CD14-positive monocyte (primary cell): ENCODE measurements around the gene SLC9A9. TPM values are rescaled to one million over a fixed set of nuclear protein-coding genes. Genes with fewer than 3 reads are reported as not detected.

ENCODE experiments used
- DNase-seq, 3 donors: peaks; one replicate each; pipeline ENCODE4 v3.0.0-alpha.2; 2011 to 2022
- H2AFZ ChIP-seq: 2 replicates; pipeline ENCODE4 v1.6.0; 2012; ENCODE audit warnings: mild to moderate bottlenecking, low read depth, low read length, inconsistent platforms; ENCODE audit not compliant: insufficient read depth, poor library complexity, severe bottlenecking
- H3K27ac ChIP-seq, 2 donors: 1 replicate in 1 of 2; 2 replicates in 1 of 2; pipeline ENCODE4 v1.5.1; 2012 to 2013; ENCODE audit warnings: low read length in 2 of 2, control low read depth in 1 of 2, inconsistent platforms in 1 of 2, low read depth in 1 of 2, mild to moderate bottlenecking in 1 of 2
- H3K27me3 ChIP-seq, 2 donors: one replicate each; pipeline versions ENCODE4 v1.6.0 to v1.6.1; 2011 to 2013; ENCODE audit warnings: low read length in 2 of 2; ENCODE audit not compliant: control insufficient read depth in 2 of 2, insufficient read depth in 2 of 2
- H3K36me3 ChIP-seq, 2 donors: replicated peaks in 1 of 2; 1 replicate in 1 of 2; 2 replicates in 1 of 2; pipeline versions ENCODE4 v1.5.1 to v1.6.1; 2012 to 2013; ENCODE audit warnings: low read length in 2 of 2, control low read depth in 1 of 2, inconsistent platforms in 1 of 2, mild to moderate bottlenecking in 1 of 2; ENCODE audit not compliant: insufficient read depth in 2 of 2, control insufficient read depth in 1 of 2
- H3K4me1 ChIP-seq, 2 donors: 1 replicate in 1 of 2; 2 replicates in 1 of 2; pipeline versions ENCODE4 v1.5.1 to v1.6.1; 2012 to 2013; ENCODE audit warnings: low read length in 2 of 2, control low read depth in 1 of 2, inconsistent platforms in 1 of 2, mild to moderate bottlenecking in 1 of 2, moderate library complexity in 1 of 2; ENCODE audit not compliant: insufficient read depth in 2 of 2, control insufficient read depth in 1 of 2
- H3K4me2 ChIP-seq: replicated peaks from 2 replicates; pipeline ENCODE3; 2012; ENCODE audit warnings: low read length, moderate library complexity, mild to moderate bottlenecking; ENCODE audit not compliant: poor library complexity, severe bottlenecking; ENCODE audit errors: extremely low read depth
- H3K4me3 ChIP-seq, 3 experiments: fragments of 200-600 bp in 1 of 3; sonication (generic) in 1 of 3; replicated peaks in 1 of 3; 1 replicate in 2 of 3; 2 replicates in 1 of 3; pipeline ENCODE4 v1.5.1; 2011 to 2013; ENCODE audit warnings: low read length in 3 of 3, mild to moderate bottlenecking in 3 of 3, control low read depth in 2 of 3, low read depth in 2 of 3, inconsistent platforms in 1 of 3, moderate library complexity in 1 of 3
- H3K79me2 ChIP-seq: 2 replicates; pipeline ENCODE4 v1.6.0; 2012; ENCODE audit warnings: mild to moderate bottlenecking, control low read depth, inconsistent platforms, low read length, moderate library complexity; ENCODE audit not compliant: insufficient read depth
- H3K9ac ChIP-seq: 2 replicates; pipeline ENCODE4 v1.6.0; 2017; ENCODE audit warnings: low read length, mild to moderate bottlenecking; ENCODE audit not compliant: insufficient read depth, poor library complexity, severe bottlenecking
- H3K9me3 ChIP-seq, 2 donors: replicated peaks in 1 of 2; 1 replicate in 1 of 2; 2 replicates in 1 of 2; pipeline versions ENCODE4 v1.5.1 to v1.6.1; 2012 to 2013; ENCODE audit warnings: low read length in 2 of 2, control low read depth in 1 of 2; ENCODE audit not compliant: control insufficient read depth in 1 of 2, insufficient read depth in 1 of 2
- H4K20me1 ChIP-seq: 2 replicates; pipeline ENCODE4 v1.6.0; 2012; ENCODE audit warnings: mild to moderate bottlenecking, low read length, control low read depth, moderate library complexity; ENCODE audit not compliant: insufficient read depth
- H3K27ac Mint-ChIP-seq, 7 donors: one replicate each; pipeline ENCODE4 v1.8.0; 2020; ENCODE audit warnings: mild to moderate bottlenecking in 7 of 7, mixed read lengths in 7 of 7, moderate library complexity in 6 of 7, inconsistent platforms in 2 of 7
- H3K27me3 Mint-ChIP-seq, 3 donors: one replicate each; pipeline ENCODE4 v1.8.0; 2021 to 2022; ENCODE audit warnings: low read depth in 3 of 3, mild to moderate bottlenecking in 3 of 3, mixed read lengths in 3 of 3, moderate library complexity in 3 of 3, inconsistent platforms in 1 of 3
- H3K36me3 Mint-ChIP-seq, 2 donors: one replicate each; pipeline ENCODE4 v1.8.0; 2020; ENCODE audit warnings: mixed read lengths in 2 of 2, inconsistent platforms in 1 of 2, mild to moderate bottlenecking in 1 of 2
- H3K4me1 Mint-ChIP-seq: one replicate; pipeline ENCODE4 v1.8.0; 2020; ENCODE audit warnings: mild to moderate bottlenecking, mixed read lengths
- H3K4me3 Mint-ChIP-seq, 2 donors: one replicate each; pipeline ENCODE4 v1.8.0; 2020; ENCODE audit warnings: mild to moderate bottlenecking in 2 of 2, mixed read lengths in 2 of 2, moderate library complexity in 1 of 2
- H3K9me3 Mint-ChIP-seq, 7 donors: one replicate each; pipeline ENCODE4 v1.8.0; 2020 to 2022; ENCODE audit warnings: mixed read lengths in 7 of 7, mild to moderate bottlenecking in 6 of 7, moderate library complexity in 6 of 7, inconsistent platforms in 2 of 7
- WGBS: methylation state at CpG from one replicate; pipeline ENCODE4 v1.1.5; 2013; ENCODE audit warnings: missing lambda C conversion rate; ENCODE audit not compliant: insufficient coverage; 5-methylcytosine and 5-hydroxymethylcytosine counted together
- intact Hi-C, 2 donors: fragments of 100-400 bp; cut with micrococcal nuclease; formaldehyde crosslinking; loops; one replicate each; pipeline versions ENCODE4 v1.15.0 to v1.15.1; 2023
- polyA plus RNA-seq, 3 donors: library from polyadenylated mRNA; depleted of rRNA in 1 of 3; unstranded in 2 of 3; stranded (reverse) in 1 of 3; fragments of 300-500 nt in 2 of 3; fragments of >200 nt in 1 of 3; fragmentation: Illumina TruSeq in 2 of 3; gene quantifications; 1 replicate in 2 of 3; 2 replicates in 1 of 3; pipeline ENCODE4 v1.2.3, GENCODE V29; 2012 to 2021
- TF ChIP-seq, protein P1 (sequence below): fragments of 200-600 bp; IDR thresholded peaks from one replicate; pipeline ENCODE4 v1.8.0; 2022; ENCODE audit warnings: antibody characterized with exemption, mild to moderate bottlenecking

Gene SLC9A9
- polyA plus RNA-seq, 3 donors = 14.1 to 32.8 (median 27.0) TPM

DNA sequence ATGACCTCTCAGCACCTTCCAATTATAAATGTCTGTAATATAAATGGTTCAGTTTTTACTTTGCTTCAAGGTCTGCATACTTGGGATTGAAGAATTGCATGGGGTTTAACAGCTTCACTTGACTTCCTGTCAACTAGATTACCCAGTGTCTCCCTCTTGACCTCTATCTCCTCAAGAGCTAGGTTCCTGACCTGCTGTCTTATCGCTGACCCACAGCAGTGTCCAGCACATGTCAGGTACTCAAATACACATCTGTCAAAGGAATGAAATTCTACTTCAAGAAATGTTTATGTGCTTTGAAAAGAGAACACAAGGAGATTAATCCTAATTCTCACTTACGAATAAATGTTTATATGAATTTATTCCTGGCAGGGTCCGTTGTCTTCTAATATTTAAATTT, 284.5 kb downstream of the SLC9A9 start:
- Mint-ChIP-seq H3K36me3 (peaks cover 12 to 17% of the 10 kb centered on the region in 2 donors), H3K4me1 (peaks cover 21% of the 10 kb centered on the region), H3K4me3 (no peak overlapping the region), H3K9me3 (peaks cover 4 to 8% (median 6%) of the 10 kb centered on the region in 7 donors), H3K27ac (no peak overlapping the region), H3K27me3 (peaks cover 0 to 2% (median 2%) of the 10 kb centered on the region in 3 donors)
- intact Hi-C loops = no loop called here
- Histone ChIP-seq H3K9me3 (peaks cover 0 to 3% of the 10 kb centered on the region in 2 donors), H3K27ac (no peak overlapping the region), H3K4me3 (no peak overlapping the region), H3K9ac (no peak overlapping the region), H3K79me2 (no peaks in the 10 kb centered on the region), H4K20me1 (no peaks in the 10 kb centered on the region), H3K4me2 (no peak overlapping the region), H3K4me1 (peaks cover 19 to 24% of the 10 kb centered on the region in 2 donors), H3K36me3 (no peaks in the 10 kb centered on the region), H3K27me3 (no peaks in the 10 kb centered on the region), H2AFZ (no peak overlapping the region)
- TF ChIP-seq, protein P1, sequence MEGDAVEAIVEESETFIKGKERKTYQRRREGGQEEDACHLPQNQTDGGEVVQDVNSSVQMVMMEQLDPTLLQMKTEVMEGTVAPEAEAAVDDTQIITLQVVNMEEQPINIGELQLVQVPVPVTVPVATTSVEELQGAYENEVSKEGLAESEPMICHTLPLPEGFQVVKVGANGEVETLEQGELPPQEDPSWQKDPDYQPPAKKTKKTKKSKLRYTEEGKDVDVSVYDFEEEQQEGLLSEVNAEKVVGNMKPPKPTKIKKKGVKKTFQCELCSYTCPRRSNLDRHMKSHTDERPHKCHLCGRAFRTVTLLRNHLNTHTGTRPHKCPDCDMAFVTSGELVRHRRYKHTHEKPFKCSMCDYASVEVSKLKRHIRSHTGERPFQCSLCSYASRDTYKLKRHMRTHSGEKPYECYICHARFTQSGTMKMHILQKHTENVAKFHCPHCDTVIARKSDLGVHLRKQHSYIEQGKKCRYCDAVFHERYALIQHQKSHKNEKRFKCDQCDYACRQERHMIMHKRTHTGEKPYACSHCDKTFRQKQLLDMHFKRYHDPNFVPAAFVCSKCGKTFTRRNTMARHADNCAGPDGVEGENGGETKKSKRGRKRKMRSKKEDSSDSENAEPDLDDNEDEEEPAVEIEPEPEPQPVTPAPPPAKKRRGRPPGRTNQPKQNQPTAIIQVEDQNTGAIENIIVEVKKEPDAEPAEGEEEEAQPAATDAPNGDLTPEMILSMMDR = no peak
- WGBS = no CpG with 5 or more reads among the region's 3 CpGs
- DNase-seq = no peak

DNA sequence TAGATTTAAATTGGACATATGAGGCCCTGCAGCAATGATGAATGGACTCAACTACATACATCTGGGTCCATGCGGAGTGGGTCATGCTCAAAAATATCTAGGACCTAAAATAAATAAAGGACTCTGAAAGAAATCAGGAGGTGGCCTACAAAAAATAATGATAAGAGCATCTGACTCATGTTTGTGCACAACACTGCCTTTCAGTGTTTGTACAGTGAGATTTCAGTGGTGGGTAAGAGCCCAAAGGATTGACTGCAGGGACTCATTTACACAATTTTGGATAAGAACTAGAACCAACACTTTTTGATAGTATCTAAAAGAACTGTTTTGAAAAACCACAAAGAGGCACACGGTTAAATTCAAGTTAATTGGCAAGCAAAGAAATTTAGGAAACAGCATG, 285.5 kb downstream of the SLC9A9 start:
- Histone ChIP-seq H3K27me3 (no peaks in the 10 kb centered on the region), H3K9me3 (peaks cover 9 to 13% of the 10 kb centered on the region in 2 donors), H3K79me2 (no peaks in the 10 kb centered on the region), H3K9ac (no peak overlapping the region), H4K20me1 (no peaks in the 10 kb centered on the region), H3K36me3 (no peaks in the 10 kb centered on the region), H3K4me1 (peaks cover 19 to 24% of the 10 kb centered on the region in 2 donors), H3K4me3 (no peak overlapping the region), H3K27ac (no peak overlapping the region), H2AFZ (no peak overlapping the region), H3K4me2 (no peak overlapping the region)
- Mint-ChIP-seq H3K4me3 (no peak overlapping the region), H3K9me3 (peaks cover 11 to 18% (median 15%) of the 10 kb centered on the region in 7 donors), H3K4me1 (peaks cover 21% of the 10 kb centered on the region), H3K36me3 (peaks cover 12 to 23% of the 10 kb centered on the region in 2 donors), H3K27ac (no peak overlapping the region), H3K27me3 (peaks cover 0 to 3% (median 0%) of the 10 kb centered on the region in 3 donors)
- TF ChIP-seq, protein P1 = no peak
- WGBS = no CpG with 5 or more reads among the region's 2 CpGs
- DNase-seq = no peak
- intact Hi-C loops = no loop called here
